C4-2B (cell line): ENCODE results near the gene RAPGEF4.

Experiments used
- H3K27ac ChIP-seq: fragments of 450-650 bp; 2 replicates; pipeline ENCODE4 v1.5.1; 2017
- ZFX ChIP-seq: fragments of 450-650 bp; IDR thresholded peaks from 2 replicates; pipeline ENCODE4 v1.6.1; 2017
- TF ChIP-seq, protein P1 (sequence below): fragments of 450-650 bp; conservative IDR thresholded peaks from 2 replicates; pipeline ENCODE4 v1.5.1; 2017; ENCODE audit warnings: mild to moderate bottlenecking

Gene RAPGEF4

DNA sequence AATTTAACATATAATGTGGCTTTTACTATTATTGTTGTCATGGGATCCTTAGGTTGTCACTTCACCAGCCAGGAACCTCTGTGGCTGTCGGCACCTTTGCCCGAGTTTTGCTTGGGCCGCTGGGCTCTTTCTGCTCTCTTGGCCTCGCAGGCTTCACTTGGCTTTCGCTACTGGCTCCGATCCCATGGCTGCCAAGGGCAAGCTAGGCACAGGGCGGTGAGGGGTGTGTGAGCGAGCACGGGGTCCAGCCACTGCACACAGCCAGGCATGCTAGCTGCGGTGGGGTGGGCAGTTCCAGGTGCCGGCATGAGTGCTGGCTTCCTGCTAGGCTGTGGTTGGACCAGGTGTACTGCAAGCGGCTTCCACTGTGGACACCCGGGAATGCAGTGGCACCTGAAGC, 23.4 kb upstream of the RAPGEF4 start:
- TF ChIP-seq, protein P1, sequence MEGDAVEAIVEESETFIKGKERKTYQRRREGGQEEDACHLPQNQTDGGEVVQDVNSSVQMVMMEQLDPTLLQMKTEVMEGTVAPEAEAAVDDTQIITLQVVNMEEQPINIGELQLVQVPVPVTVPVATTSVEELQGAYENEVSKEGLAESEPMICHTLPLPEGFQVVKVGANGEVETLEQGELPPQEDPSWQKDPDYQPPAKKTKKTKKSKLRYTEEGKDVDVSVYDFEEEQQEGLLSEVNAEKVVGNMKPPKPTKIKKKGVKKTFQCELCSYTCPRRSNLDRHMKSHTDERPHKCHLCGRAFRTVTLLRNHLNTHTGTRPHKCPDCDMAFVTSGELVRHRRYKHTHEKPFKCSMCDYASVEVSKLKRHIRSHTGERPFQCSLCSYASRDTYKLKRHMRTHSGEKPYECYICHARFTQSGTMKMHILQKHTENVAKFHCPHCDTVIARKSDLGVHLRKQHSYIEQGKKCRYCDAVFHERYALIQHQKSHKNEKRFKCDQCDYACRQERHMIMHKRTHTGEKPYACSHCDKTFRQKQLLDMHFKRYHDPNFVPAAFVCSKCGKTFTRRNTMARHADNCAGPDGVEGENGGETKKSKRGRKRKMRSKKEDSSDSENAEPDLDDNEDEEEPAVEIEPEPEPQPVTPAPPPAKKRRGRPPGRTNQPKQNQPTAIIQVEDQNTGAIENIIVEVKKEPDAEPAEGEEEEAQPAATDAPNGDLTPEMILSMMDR: no peak
- no peak for TF ChIP-seq ZFX
- no peak overlapping the region for H3K27ac ChIP-seq

DNA sequence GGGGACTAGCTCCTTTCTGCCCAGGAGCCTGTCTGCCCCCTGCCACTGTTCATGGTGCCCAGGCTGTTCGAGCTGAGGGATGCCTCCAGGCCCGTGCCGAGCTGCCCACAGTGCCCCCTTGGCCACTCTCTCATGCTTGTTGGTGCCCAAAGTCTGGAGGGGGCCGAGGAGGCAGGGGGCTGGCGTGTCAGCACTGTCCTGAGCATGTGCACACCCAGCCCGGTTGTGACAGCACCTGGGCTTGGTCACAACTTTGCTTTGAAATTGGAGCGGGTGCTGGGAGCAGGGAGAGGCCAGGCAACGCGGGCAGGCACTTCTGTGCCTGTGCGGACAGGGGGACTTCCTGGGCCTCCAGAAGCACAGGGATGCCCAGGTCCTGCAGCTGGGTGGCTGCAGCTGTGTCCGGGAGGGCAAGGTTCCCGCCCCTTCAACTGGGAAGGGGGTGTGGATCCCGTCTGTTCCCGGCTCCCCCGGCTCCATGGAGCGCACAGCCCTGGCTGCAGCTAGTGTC, 22.2 kb upstream of the RAPGEF4 start:
- no peak overlapping the region for H3K27ac ChIP-seq
- TF ChIP-seq, protein P1: no peak

DNA sequence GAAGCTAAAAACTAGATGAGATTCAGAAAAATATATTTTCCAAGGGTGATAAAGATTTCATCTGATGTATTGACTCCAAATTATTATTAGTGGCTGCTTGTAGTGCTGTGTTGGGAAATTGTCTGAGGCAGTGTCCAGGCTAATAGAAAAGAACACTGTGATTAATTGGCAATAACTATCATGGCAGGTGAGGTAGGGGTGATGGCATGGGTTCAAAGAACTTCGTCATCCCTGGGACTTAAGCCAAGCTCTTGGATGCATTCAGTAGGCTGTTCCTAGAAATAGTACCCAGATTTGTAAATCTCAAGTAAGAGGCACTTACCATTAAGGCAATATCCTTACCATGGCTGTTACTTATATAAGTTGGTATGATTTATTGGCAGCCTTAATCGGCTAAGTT, 13.2 kb upstream of the RAPGEF4 start:
- no peak overlapping the region for H3K27ac ChIP-seq
- TF ChIP-seq ZFX: no peak

DNA sequence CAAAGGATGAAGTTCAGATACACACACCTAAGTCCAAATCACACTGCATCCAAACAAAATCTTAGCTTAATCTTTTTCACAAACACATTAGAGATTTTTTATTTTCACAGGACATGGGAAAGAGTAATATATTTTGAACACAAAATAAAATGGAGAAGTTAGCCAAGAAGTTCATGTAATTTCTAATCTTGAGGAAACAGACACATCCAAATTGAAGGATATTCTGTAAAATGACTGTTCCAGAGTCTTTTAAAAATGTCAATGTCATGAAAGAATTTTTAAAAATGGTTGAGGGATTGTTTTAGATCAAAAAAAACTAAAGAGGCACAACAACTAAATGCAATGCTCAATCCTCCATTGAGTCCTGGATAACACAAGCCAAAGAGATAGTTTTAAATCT, 12.4 kb upstream of the RAPGEF4 start:
- no peak overlapping the region for H3K27ac ChIP-seq
- TF ChIP-seq, protein P1: no peak
- TF ChIP-seq ZFX: no peak

DNA sequence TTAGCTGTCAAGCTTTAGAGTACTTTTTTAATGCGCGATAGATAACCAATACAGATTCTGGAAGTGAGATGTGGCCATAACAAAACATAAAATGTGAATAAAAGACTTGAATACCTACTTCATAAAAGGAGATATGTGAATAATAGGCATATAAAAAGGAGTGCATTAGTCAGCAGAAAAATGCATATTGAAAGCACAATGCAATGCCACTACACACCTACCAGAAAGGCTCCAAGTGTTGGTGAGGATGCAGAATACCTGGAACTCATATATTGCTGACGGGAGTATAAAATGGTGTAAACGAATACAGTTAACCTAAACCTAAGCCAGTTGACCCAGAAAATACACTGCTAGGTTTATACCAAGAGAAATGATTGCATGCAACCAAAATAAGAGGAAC, 10.9 kb upstream of the RAPGEF4 start:
- H3K27ac ChIP-seq: no peak overlapping the region
- TF ChIP-seq ZFX: no peak
- TF ChIP-seq, protein P1: no peak

DNA sequence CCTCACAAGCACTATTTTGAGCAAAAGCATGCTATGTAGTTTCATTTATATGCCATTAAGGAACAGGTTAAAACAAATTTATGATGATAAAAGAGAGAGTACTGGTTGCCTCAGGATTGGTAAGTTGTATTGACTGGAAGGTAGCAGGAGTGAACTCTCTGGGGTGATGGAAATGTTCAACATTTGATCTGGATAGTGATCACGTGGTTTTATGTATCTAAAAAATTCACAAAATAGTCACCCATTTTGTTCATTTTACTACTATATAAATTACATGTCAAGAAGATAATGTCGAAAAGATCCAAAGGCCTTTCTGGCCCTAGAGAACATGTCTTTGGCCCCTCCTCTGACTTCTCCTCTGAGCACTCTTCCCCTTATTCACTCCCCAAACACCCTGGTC, 10.4 kb upstream of the RAPGEF4 start:
- no peak for TF ChIP-seq ZFX
- TF ChIP-seq, protein P1: no peak
- no peak overlapping the region for H3K27ac ChIP-seq

DNA sequence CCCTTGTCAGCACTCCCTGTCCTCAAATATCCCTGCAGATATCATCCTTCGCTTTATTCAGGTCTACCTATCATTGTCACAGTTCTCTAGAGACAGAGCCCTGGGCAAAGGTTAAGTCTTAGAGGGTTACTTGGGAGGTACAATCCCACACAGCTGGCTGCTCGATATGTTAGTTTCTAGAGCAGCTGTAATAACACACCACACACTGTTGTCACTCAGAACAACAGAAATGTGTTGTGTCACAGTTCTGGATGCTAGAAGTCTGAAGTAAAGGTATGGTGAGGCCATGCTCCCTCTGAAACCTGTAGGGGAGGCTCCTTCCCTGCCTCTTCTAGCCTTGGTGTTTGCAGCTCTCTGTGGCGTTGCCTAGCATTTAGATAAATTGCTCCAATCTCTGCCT, 9.9 kb upstream of the RAPGEF4 start:
- TF ChIP-seq, protein P1: no peak
- TF ChIP-seq ZFX: no peak
- H3K27ac ChIP-seq: no peak overlapping the region

DNA sequence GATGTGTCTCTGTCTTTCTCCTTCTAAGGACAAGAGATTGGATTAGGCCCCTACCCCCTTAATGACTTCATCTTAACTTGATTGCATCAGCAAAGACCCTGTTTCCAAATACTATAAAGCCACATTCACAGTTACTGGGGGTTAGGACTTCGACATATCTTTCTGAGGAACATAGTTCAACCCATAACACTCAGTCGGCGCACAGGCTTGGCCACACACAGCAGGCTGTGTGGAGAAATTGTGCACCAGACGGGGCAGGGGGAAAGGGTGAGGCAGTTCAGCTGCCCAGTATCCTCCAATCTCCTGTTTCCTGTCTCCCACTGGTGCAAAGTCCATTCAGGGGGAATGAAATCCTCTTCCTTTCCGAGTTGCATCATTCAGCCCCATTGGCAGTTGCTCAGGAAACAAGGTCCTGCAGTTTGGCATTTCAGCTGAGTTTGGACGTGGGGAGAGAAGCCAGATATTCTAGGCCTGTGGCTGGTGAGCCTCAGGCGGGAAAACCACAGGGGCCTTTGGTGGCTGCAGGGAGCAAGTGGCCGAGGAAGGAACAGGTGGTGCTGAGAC, 9.4 kb upstream of the RAPGEF4 start:
- TF ChIP-seq, protein P1: no peak
- TF ChIP-seq ZFX: no peak
- H3K27ac ChIP-seq: no peak overlapping the region
